Adipocyte (in vitro differentiated cells): Measurements from ENCODE around the gene CTAGE1.

Experiments used
- DNase-seq: peaks from one replicate; pipeline ENCODE4 v3.0.0-alpha.2; 2015; ENCODE audit warnings: low read depth
- H3K27me3 ChIP-seq: replicated peaks from 2 replicates; pipeline ENCODE4 v1.7.0; 2013; ENCODE audit warnings: mild to moderate bottlenecking, low read length, moderate library complexity; ENCODE audit not compliant: control insufficient read depth, insufficient read depth
- H3K36me3 ChIP-seq: 2 replicates; pipeline ENCODE4 v1.7.0; 2013; ENCODE audit warnings: low read length, mild to moderate bottlenecking, moderate library complexity; ENCODE audit not compliant: control insufficient read depth, insufficient read depth, severe bottlenecking
- H3K4me1 ChIP-seq: 2 replicates; pipeline ENCODE4 v1.7.0; 2013; ENCODE audit warnings: mild to moderate bottlenecking, low read length, moderate library complexity; ENCODE audit not compliant: control insufficient read depth, insufficient read depth
- H3K4me3 ChIP-seq: 2 replicates; pipeline ENCODE4 v1.7.0; 2013; ENCODE audit warnings: mild to moderate bottlenecking, low read length, moderate library complexity
- H3K9ac ChIP-seq: 2 replicates; pipeline ENCODE4 v1.7.0; 2013; ENCODE audit warnings: mild to moderate bottlenecking, low read length, moderate library complexity
- H3K9me3 ChIP-seq: 2 replicates; pipeline ENCODE4 v1.7.0; 2013; ENCODE audit warnings: mild to moderate bottlenecking, low read length, moderate library complexity; ENCODE audit not compliant: control insufficient read depth

Gene CTAGE1

DNA sequence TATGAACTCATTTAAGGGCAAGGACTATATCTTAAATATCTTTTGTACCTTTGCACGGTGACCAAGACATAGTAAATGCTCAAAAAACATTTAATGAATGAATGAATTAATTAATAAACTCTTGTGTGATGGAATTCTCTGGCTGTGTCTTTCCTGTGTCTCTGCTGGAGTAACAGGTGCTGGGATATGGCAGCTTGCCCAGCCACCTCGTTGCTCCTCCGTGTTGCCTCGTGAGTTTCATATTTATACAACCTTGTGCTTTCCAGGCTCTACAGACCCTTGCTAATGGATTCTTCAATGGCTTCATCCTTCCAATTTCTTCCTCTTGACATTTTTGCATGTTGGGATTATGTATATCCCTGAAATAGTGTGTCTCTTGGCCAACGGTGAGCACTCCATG lies 30.4 kb downstream of the CTAGE1 start:
- H3K9me3 ChIP-seq: no peaks in the 10 kb centered on the region
- H3K4me1 ChIP-seq: peaks cover 21% of the 10 kb centered on the region
- H3K4me3 ChIP-seq: no peak overlapping the region
- no peak for DNase-seq
- H3K9ac ChIP-seq: no peak overlapping the region
- no peaks in the 10 kb centered on the region for H3K36me3 ChIP-seq
- no peaks in the 10 kb centered on the region for H3K27me3 ChIP-seq

DNA sequence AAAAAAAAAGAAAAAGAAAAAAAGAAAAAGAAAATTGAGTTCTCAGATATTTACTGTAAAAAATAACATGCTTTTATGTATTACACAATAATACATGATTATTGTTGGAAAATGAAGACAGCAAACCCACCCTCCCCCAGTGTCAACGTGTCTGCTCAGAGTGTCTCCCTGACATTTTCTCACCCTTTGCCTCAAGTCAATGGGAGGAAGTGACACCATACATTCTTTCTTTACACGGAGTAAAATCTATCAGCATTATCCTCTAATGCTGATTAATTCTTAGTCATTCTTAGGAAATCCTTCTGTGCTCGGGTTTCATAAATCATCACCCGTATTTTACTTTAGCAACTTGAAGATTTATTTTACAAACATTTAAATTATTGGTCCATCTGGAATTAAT lies 32.0 kb downstream of the CTAGE1 start:
- no peaks in the 10 kb centered on the region for H3K36me3 ChIP-seq
- H3K4me3 ChIP-seq: no peak overlapping the region
- H3K27me3 ChIP-seq: no peaks in the 10 kb centered on the region
- DNase-seq: peak; percentile 31
- H3K4me1 ChIP-seq: peaks cover 10% of the 10 kb centered on the region
- no peaks in the 10 kb centered on the region for H3K9me3 ChIP-seq
- no peak overlapping the region for H3K9ac ChIP-seq

DNA sequence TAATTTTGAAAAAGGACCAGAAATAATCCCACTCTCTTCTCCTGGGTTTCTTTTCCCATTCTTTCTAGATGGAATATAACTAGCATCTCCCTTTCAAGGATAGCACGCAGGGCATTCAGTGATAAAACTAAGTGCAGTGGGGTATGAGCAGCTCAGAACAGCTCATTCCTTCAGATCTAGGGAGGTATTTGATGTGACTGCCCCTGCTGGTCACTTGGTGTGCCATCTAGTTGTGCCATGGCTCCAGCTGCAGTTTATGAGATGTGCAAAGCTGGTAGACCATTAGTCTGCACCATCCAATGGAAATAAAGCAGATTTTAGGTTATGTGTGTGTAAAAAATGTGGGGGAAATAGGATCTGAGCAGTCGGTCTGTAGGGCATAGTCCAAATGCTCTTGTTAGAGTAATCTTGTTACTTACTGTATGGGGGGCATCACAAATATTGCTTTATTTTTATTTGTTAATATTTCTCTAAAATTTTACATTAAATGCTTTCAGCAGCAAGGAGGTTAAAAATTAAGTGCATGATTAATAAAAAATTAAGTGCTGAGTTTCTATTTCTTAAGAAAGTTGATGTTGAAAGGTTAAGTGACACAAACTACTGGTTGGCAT lies 38.9 kb downstream of the CTAGE1 start:
- H3K36me3 ChIP-seq: no peaks in the 10 kb centered on the region
- no peaks in the 10 kb centered on the region for H3K4me1 ChIP-seq
- DNase-seq: peak; percentile 29
- H3K9me3 ChIP-seq: no peaks in the 10 kb centered on the region
- H3K27me3 ChIP-seq: no peaks in the 10 kb centered on the region
- no peak overlapping the region for H3K4me3 ChIP-seq
- H3K9ac ChIP-seq: no peak overlapping the region

DNA sequence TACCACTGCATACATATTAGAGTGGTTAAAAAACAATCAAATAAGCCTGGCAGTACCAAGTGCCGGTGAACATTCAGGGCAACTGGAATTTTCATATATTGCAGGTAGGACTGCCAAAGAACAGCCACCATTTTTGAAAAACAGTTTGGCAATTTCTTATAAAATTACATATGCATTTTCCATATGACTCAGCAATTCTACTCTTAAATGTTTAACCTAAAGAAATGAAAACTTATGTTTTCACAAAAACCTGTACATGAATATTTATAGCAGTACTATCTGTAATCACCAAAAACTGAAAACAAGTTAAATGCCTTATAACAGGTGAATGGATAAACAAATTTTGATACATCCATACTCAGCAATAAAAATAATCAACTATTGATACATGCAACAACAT lies 39.9 kb downstream of the CTAGE1 start:
- H3K9me3 ChIP-seq: no peaks in the 10 kb centered on the region
- no peak overlapping the region for H3K9ac ChIP-seq
- no peaks in the 10 kb centered on the region for H3K36me3 ChIP-seq

DNA sequence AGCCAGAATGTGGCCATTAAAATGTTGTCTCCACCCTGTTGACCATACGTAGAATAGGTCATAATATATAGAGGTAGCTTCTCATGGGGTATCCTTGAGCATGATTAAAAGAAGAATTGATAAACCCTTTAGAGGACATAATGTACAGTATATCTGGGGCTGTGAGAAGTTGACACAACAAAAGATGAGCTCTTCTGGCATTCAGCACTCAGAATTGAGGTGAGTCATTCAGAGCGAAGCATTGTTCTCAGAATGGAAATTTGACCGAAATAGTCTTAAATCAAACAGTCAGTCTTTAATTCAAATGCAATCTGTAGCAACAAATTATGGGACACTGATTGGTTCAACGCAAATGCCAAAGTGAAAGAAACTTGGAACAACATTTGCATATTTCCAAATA lies 47.3 kb downstream of the CTAGE1 start:
- no peak for DNase-seq
- Histone ChIP-seq H3K27me3 (no peaks in the 10 kb centered on the region), H3K9ac (no peak overlapping the region), H3K4me3 (no peak overlapping the region), H3K9me3 (no peaks in the 10 kb centered on the region), H3K36me3 (no peaks in the 10 kb centered on the region), H3K4me1 (no peaks in the 10 kb centered on the region)

More for the DNA sequence above, 39.9 kb downstream of the CTAGE1 start:
- Histone ChIP-seq H3K27me3 (no peaks in the 10 kb centered on the region), H3K4me3 (no peak overlapping the region), H3K4me1 (no peaks in the 10 kb centered on the region)
- DNase-seq: no peak

DNA sequence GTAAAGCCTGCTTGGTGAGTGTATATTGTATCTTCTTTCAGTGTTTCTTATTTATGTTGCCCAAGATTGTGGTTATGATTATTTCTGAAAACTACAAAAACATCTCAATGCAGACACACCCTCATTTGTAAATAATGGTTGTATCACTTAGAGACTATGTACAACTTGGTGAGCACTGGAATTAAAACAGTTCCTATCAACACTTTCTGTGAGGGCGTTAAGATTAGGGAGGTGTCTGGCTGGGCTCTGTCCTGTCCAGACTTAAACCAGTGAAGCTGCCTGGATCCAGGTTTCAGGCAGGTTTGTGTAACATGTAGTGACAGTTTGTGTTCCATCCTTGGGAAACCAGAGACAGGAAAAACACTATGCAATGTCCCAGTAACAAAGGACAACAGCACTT lies 49.7 kb downstream of the CTAGE1 start:
- no peak for DNase-seq
- Histone ChIP-seq H3K36me3 (no peaks in the 10 kb centered on the region), H3K27me3 (peaks cover 11% of the 10 kb centered on the region), H3K4me3 (no peak overlapping the region), H3K9me3 (no peaks in the 10 kb centered on the region), H3K4me1 (no peaks in the 10 kb centered on the region), H3K9ac (no peak overlapping the region)

DNA sequence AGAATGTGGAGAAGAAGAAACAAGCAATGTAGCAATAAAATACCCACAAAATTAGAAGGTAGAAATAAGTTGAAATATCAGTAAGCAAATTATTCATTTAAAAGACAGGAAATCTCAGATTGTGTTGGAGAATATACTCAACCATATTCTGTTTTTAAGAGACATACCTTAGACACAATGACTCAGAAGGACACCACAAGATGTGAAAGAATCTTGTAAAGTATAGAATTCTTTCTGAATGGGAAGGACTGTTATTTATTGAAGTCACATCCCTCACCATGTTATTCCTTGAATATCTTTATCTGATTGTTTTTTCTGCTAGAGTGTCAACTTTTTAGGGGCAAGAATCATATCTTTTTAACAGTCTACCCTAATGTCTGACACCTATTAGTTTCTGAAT lies 50.4 kb downstream of the CTAGE1 start:
- no peaks in the 10 kb centered on the region for H3K36me3 ChIP-seq
- H3K27me3 ChIP-seq: peaks cover 18% of the 10 kb centered on the region
- H3K9ac ChIP-seq: no peak overlapping the region
- no peak for DNase-seq
- no peaks in the 10 kb centered on the region for H3K4me1 ChIP-seq
- no peaks in the 10 kb centered on the region for H3K9me3 ChIP-seq
- H3K4me3 ChIP-seq: no peak overlapping the region

DNA sequence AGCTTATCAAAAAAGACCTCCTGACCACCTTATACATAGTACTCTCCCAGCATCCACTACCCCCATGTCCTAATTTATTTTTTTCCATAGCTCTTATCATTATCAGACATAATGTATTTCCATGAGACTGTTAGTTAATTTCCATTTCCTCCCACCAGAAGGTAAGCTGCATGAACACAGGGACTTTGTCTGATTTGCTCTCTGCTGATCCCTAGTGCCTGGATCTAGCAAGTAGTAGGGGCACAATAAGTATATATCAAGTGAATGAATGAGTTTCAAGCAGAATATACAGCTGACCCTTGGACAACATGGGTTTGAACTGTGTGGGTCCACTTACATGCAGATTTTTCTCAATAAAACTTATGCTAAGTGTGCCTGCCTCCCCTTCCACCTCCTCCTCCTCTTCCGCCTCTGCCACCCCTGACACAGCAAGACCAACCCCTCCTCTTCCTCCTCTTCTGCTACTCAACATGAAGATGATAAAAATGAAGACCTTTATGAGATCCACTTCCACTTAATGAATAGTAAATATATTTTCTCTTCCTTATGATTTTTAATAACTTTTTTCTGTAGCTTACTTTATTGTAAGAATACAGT lies 53.8 kb downstream of the CTAGE1 start:
- no peak for DNase-seq
- no peak overlapping the region for H3K9ac ChIP-seq

More for the DNA sequence above, 53.8 kb downstream of the CTAGE1 start:
- no peaks in the 10 kb centered on the region for H3K36me3 ChIP-seq
- no peaks in the 10 kb centered on the region for H3K4me1 ChIP-seq
- H3K27me3 ChIP-seq: peaks cover 18% of the 10 kb centered on the region
- no peak overlapping the region for H3K4me3 ChIP-seq
- H3K9me3 ChIP-seq: no peaks in the 10 kb centered on the region
